ENCODE measurements around the gene VAC14.
A peak's percentile ranks its signal among the peaks of the same experiment; 100 is the strongest.

VAC14 gene

DNA sequence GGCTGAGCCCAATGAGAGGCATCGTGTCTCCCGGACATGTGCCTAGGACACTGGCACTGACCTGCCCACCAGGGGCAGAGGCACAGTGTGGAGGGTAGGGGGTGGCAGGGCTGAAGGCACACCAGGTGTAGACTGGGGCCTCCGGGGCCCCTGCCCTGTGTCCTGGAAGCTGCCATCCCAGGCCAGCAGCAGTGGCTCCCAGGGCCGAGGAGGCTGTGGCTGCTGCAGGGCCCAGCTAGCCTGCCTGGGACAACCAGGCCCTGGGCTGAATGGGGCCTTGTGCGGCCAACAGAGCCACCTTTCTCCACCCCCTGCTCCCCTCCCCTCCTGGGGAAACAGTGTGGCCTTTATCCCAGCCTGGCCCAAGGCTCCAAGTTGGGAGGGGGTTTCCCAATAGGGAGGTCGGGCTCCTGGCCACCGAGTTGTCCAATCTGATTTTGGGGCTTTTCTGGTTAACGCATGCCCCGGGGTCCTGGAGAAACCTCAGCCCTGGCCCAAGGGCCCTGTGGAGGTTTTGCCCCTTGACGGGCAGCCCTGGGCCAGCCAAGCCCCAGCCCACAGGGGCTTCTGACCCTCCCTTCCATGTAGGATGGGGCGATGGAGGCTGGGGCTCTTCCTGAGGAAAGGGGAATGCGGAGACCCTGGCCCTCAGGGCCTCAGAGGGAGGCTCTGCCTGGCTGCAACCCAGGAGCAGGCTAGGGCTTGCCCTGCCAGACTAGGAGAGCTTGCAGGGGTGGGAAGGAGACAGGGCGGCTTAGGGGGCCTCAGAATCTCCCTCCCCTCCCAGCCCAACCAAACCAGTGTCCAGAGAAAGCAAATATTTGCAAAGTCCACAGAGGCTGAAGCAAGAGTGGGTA is 119.3 kb downstream of the VAC14 start:
- TF ChIP-seq TAF1 (IDR thresholded peaks at IDR 0.05; ENCODE audit: low read depth) (no peak), RAD21 (IDR thresholded peaks at IDR 0.05; ENCODE audit: low read depth) (no peak), EGR1 (IDR thresholded peaks at IDR 0.05) (no peak), TEAD4 (IDR thresholded peaks at IDR 0.05) (no peak), FOXM1 (IDR thresholded peaks at IDR 0.05; ENCODE audit: borderline replicate concordance, low read depth) (no peak), YY1 (IDR thresholded peaks at IDR 0.05; ENCODE audit: low read depth) (no peak), EP300 (IDR thresholded peaks at IDR 0.05; ENCODE audit: borderline replicate concordance) (no peak), NFIC (IDR thresholded peaks at IDR 0.05) (no peak), TCF12 (IDR thresholded peaks at IDR 0.05; ENCODE audit: low read depth) (no peak), CREB1 (IDR thresholded peaks at IDR 0.05; ENCODE audit: low read depth) (no peak), ZBTB7A (IDR thresholded peaks at IDR 0.05; ENCODE audit: low read depth) (no peak), CEBPB (IDR thresholded peaks at IDR 0.05) (no peak)
- TF ChIP-seq, protein P1, sequence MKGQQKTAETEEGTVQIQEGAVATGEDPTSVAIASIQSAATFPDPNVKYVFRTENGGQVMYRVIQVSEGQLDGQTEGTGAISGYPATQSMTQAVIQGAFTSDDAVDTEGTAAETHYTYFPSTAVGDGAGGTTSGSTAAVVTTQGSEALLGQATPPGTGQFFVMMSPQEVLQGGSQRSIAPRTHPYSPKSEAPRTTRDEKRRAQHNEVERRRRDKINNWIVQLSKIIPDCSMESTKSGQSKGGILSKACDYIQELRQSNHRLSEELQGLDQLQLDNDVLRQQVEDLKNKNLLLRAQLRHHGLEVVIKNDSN (IDR thresholded peaks at IDR 0.05): no peak
- TF ChIP-seq, protein P2, sequence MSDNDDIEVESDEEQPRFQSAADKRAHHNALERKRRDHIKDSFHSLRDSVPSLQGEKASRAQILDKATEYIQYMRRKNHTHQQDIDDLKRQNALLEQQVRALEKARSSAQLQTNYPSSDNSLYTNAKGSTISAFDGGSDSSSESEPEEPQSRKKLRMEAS (IDR thresholded peaks at IDR 0.05): no peak
- TF ChIP-seq, protein P3, sequence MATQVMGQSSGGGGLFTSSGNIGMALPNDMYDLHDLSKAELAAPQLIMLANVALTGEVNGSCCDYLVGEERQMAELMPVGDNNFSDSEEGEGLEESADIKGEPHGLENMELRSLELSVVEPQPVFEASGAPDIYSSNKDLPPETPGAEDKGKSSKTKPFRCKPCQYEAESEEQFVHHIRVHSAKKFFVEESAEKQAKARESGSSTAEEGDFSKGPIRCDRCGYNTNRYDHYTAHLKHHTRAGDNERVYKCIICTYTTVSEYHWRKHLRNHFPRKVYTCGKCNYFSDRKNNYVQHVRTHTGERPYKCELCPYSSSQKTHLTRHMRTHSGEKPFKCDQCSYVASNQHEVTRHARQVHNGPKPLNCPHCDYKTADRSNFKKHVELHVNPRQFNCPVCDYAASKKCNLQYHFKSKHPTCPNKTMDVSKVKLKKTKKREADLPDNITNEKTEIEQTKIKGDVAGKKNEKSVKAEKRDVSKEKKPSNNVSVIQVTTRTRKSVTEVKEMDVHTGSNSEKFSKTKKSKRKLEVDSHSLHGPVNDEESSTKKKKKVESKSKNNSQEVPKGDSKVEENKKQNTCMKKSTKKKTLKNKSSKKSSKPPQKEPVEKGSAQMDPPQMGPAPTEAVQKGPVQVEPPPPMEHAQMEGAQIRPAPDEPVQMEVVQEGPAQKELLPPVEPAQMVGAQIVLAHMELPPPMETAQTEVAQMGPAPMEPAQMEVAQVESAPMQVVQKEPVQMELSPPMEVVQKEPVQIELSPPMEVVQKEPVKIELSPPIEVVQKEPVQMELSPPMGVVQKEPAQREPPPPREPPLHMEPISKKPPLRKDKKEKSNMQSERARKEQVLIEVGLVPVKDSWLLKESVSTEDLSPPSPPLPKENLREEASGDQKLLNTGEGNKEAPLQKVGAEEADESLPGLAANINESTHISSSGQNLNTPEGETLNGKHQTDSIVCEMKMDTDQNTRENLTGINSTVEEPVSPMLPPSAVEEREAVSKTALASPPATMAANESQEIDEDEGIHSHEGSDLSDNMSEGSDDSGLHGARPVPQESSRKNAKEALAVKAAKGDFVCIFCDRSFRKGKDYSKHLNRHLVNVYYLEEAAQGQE (IDR thresholded peaks at IDR 0.05; ENCODE audit: low read depth): no peak

DNA sequence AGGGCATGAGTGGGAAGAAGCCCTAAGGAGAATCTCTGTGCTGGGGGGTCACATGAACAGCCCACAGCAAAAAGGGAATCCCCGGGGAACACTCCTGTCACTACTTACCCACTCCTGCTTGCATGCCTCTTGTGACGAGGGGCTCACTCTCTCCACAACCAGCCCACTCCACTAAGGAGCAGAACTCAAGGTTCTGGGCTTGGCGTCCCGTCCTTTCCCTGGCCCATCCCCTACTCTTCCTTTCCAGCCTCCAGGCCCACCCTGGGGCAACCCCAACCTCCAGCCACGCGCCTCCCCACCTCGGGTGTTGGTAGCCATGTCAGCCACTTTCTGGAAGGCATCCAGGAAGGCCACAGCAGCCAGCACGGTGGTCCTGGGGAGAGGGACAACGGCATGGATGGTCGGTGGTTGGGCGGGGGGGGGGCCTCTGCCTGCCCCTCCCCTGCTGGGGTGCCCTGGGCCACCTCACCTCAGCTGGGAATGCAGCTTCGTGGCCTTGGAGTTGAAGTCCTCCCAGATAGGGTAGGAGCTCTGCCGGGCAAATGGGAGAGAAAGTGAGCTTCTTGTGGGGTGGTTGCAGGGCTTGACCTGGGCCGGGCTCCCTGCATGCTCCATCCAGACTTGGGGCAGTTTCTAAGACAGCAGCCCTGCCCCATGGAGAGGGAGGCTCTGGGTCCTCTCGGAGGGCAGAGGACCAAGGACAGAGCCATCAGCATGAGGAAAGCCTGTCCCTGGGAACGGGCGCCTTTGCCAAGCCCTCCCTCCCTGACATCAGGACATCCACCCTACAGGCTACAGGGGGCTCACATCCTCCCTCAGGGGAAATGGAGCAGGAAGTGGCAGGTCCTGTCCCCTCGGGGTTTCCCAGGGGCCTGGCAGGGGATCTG is 120.2 kb downstream of the VAC14 start:
- no peak for TF ChIP-seq CREB1 (IDR thresholded peaks at IDR 0.05; ENCODE audit: low read depth)
- TF ChIP-seq EGR1 (IDR thresholded peaks at IDR 0.05): no peak

DNA sequence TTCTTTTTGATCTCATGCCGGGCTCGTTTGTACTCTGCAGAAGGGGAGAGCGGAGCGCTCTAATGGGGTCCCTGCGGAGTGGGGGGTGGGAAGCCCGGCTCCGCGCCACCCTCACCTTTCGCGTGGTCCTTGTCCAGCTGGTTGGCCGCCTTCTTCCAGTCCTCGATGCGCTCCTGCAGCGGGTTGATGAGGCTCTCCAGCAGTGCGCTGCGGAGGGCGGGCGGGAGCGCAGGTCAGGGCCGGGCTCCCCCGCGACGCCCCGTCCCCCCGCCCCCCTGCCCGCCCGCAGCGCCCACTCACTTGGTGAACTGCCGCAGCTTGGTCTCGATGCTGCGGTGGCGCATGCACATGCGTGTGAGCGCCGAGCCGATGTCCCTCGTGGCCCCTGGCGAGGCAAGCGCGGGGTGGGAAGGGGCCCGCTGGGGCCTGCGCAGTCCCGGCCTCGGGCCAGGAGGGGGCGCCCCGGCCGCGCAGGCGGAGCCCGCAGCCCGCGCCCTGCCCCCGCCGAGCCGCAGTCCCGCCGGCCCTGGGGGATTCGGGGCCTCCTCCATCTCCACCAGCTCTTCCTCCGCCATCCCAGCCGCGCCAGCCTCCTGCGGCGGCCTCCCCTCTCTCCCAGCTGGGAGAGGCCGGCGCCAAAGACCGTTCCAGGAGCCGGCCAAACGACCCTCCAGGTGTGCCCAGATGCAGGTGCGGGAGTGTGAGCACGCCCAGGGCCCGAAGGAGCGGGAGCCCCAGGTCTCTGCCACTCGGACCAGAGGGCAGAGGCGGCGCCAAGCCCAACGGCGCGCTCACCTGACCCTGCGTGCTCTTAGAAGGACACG is 121.1 kb downstream of the VAC14 start:
- TF ChIP-seq RAD21 (IDR thresholded peaks at IDR 0.05; ENCODE audit: low read depth) (peak; percentile 23; the same call in 1 of the 2 replicates), EP300 (IDR thresholded peaks at IDR 0.05; ENCODE audit: borderline replicate concordance) (no peak), TEAD4 (IDR thresholded peaks at IDR 0.05) (no peak)
- TF ChIP-seq, protein P2 (IDR thresholded peaks at IDR 0.05): no peak
- TF ChIP-seq, protein P3 (IDR thresholded peaks at IDR 0.05; ENCODE audit: low read depth): no peak

DNA sequence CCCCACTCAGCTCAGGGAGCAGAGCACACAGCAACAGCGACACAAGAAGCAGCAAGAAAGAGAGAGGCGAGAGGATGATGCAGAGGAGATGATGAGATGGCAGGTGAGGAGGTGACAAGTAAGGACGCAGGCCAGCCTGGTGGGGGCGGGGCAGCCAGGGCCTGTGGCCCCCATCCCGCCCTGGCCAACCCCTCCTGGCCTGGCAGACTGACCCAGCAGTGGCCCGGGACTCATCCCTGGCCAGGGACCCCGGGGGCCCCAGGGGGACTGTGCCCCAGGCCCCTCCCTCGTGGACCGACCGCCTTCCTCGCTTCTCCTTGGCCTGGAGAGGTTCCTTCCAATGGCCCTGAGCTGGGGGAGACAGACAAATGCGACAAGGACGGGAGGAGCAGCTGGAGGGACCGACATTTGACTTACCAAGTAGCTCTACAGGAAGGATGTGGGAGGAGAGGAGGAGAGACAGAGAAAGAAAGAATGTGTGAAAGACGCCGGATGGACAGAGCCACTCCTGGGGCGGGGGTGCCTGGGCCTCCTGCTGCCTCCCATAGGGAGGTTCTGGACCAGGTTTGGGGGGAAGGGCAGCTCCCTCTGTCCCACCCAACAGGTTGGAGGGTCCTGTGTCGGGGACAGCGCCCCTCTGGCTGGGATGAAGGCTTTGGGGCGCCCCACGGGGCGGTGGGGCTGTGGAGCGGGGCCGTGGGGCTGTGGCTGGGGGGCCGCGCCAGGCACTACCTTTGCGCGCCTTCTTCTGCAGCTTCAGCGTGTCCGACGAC is 121.9 kb downstream of the VAC14 start:
- TF ChIP-seq CREB1 (IDR thresholded peaks at IDR 0.05; ENCODE audit: low read depth): no peak

DNA sequence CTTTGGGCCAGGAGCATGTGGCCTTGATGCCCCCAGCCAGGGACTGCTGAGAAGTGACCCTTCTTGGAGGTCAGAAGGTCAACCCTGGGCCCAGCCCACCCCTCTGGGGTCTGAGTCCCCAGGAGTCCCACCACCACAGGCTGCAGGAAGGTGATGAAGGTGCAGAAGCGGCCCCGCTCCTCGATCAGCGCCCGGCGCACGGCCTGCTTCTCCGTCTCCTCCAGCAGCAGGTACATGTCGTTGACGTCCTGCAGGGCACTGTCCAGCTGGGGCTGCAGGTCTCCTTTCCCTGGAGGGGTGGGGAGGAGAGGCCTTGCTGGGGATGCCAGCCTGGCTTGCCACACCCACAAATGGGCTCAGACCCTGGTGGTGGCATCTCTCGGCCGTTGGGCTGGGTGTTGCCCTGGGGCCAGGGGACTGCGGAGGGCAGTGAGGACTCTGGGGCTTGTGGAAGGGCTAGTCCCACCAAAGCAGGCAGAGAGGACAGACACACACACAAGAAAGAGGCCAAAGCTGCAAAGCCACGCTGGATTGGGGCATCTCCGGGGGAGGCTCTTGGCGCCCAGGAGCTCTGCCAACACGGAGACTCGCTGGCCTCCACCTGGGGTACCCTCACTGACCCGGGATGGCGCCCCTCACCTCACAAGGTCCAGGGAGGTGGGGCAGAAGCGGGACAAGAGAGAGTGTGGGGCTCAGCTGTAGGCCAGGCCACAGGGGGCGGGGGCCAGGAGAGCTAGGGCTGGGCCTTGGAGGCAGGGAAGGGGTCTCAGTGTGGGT is 122.6 kb downstream of the VAC14 start:
- TF ChIP-seq NFIC (IDR thresholded peaks at IDR 0.05): no peak
- TF ChIP-seq RAD21 (IDR thresholded peaks at IDR 0.05; ENCODE audit: low read depth): no peak
- no peak for TF ChIP-seq TEAD4 (IDR thresholded peaks at IDR 0.05)
- TF ChIP-seq, protein P1 (IDR thresholded peaks at IDR 0.05): no peak
- TF ChIP-seq YY1 (IDR thresholded peaks at IDR 0.05; ENCODE audit: low read depth): no peak
- no peak for TF ChIP-seq TAF1 (IDR thresholded peaks at IDR 0.05; ENCODE audit: low read depth)
- no peak for TF ChIP-seq FOXM1 (IDR thresholded peaks at IDR 0.05; ENCODE audit: borderline replicate concordance, low read depth)
